HG03558 (cell line): ENCODE measurements around the gene SH2D3A.

ENCODE experiments used
- ATAC-seq: cut with Tn5 transposase; IDR thresholded peaks from one replicate; pipeline ENCODE4 v1.9.1; 2021; ENCODE audit warnings: moderate number of reproducible peaks; ENCODE audit not compliant: unreplicated experiment; ENCODE audit errors: extremely low read depth

Gene SH2D3A

GRCh38 chr19:6723738-6724137 lies 43.5 kb downstream of the SH2D3A start:
- no peak for ATAC-seq

GRCh38 chr19:6723108-6723618 lies 44.1 kb downstream of the SH2D3A start:
- ATAC-seq, result no peak

- no peak for ATAC-seq
Observed at GRCh38 chr19:6721773-6722172, 45.5 kb downstream of the SH2D3A start.

GRCh38 chr19:6721138-6721474 lies 46.1 kb downstream of the SH2D3A start:
- no peak for ATAC-seq

- no peak for ATAC-seq
Observed at GRCh38 chr19:6720369-6721137, 46.7 kb downstream of the SH2D3A start, which contains the start of gene C3. C3 (minus strand) TSS chr19:6720650; CDS start chr19:6720589, 61 bp downstream.

GRCh38 chr19:6719992-6720368 lies 47.3 kb downstream of the SH2D3A start:
- no peak for ATAC-seq

GRCh38 chr19:6719540-6719861 lies 47.7 kb downstream of the SH2D3A start:
- ATAC-seq, result no peak

GRCh38 chr19:6718741-6719539 lies 48.3 kb downstream of the SH2D3A start:
- ATAC-seq, result no peak

- no peak for ATAC-seq
Observed at GRCh38 chr19:6718111-6718740, 49.0 kb downstream of the SH2D3A start.

GRCh38 chr19:6717441-6717971 lies 49.7 kb downstream of the SH2D3A start:
- no peak for ATAC-seq

GRCh38 chr19:6717036-6717435 lies 50.2 kb downstream of the SH2D3A start:
- ATAC-seq, result no peak

- no peak for ATAC-seq
Observed at GRCh38 chr19:6716610-6716970, 50.6 kb downstream of the SH2D3A start.

GRCh38 chr19:6714749-6715555 lies 52.3 kb downstream of the SH2D3A start:
- no peak for ATAC-seq

- no peak for ATAC-seq
Observed at GRCh38 chr19:6713773-6714692, 53.2 kb downstream of the SH2D3A start.

- no peak for ATAC-seq
Observed at GRCh38 chr19:6712692-6713670, 54.3 kb downstream of the SH2D3A start.

- no peak for ATAC-seq
Observed at GRCh38 chr19:6712231-6712630, 55.0 kb downstream of the SH2D3A start.

- no peak for ATAC-seq
Observed at GRCh38 chr19:6711605-6712004, 55.6 kb downstream of the SH2D3A start.

- no peak for ATAC-seq
Observed at GRCh38 chr19:6711078-6711361, 56.2 kb downstream of the SH2D3A start.
